Astrocyte (in vitro differentiated cells and primary cell): Measurements from ENCODE around the gene C1QL1.

ENCODE experiments used
- EZH2 ChIP-seq: IDR thresholded peaks from 2 replicates; pipeline ENCODE4 v1.6.1; 2012; ENCODE audit warnings: mild to moderate bottlenecking, low read length, inconsistent platforms; ENCODE audit not compliant: insufficient read depth
- TF ChIP-seq, protein P1 (sequence below): IDR thresholded peaks from 2 replicates; pipeline ENCODE4 v1.5.1; 2011; ENCODE audit warnings: low read depth, mild to moderate bottlenecking, inconsistent platforms, low read length, moderate library complexity; ENCODE audit not compliant: insufficient read depth

GRCh38 chr17:44935116-44935515 is 33.0 kb downstream of the C1QL1 start:
- TF ChIP-seq, protein P1, sequence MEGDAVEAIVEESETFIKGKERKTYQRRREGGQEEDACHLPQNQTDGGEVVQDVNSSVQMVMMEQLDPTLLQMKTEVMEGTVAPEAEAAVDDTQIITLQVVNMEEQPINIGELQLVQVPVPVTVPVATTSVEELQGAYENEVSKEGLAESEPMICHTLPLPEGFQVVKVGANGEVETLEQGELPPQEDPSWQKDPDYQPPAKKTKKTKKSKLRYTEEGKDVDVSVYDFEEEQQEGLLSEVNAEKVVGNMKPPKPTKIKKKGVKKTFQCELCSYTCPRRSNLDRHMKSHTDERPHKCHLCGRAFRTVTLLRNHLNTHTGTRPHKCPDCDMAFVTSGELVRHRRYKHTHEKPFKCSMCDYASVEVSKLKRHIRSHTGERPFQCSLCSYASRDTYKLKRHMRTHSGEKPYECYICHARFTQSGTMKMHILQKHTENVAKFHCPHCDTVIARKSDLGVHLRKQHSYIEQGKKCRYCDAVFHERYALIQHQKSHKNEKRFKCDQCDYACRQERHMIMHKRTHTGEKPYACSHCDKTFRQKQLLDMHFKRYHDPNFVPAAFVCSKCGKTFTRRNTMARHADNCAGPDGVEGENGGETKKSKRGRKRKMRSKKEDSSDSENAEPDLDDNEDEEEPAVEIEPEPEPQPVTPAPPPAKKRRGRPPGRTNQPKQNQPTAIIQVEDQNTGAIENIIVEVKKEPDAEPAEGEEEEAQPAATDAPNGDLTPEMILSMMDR: no peak
- TF ChIP-seq EZH2: no peak
